Stimulated activated CD8-positive, alpha-beta memory T cell treated with anti-CD3 and anti-CD28 coated beads, Interleukin-7, amount 100 ng/mL, for 1 hour (primary cell): ENCODE data around the gene REP15.
"Not testable (repeated sequence)": the region's sequence is repeated elsewhere in the genome, so short reads cannot be mapped to it uniquely, and the experiment has no call there.

Source experiments
- DNase-seq, 2 donors: peaks; one replicate each; pipeline ENCODE4 v3.0.0-alpha.2; 2020; ENCODE audit warnings: low read depth in 2 of 2

The REP15 gene

GRCh38 chr12:27696293-27696652 lies at the start of gene REP15:
REP15 (plus strand) TSS chr12:27696447; CDS start chr12:27696563, 116 bp downstream.
- DNase-seq: no peak

GRCh38 chr12:27650011-27650410 lies 46.2 kb upstream of the REP15 start:
- no peak for DNase-seq

GRCh38 chr12:27651201-27651600 lies 45.0 kb upstream of the REP15 start:
- no peak for DNase-seq

- DNase-seq: no peak
Observed at GRCh38 chr12:27652174-27652763, 44.0 kb upstream of the REP15 start.

GRCh38 chr12:27653661-27654060 lies 42.6 kb upstream of the REP15 start:
- DNase-seq: no peak

GRCh38 chr12:27655476-27655875 lies 40.8 kb upstream of the REP15 start:
- not testable (repeated sequence) for DNase-seq

- no peak for DNase-seq
Observed at GRCh38 chr12:27657296-27657695, 39.0 kb upstream of the REP15 start.

- no peak for DNase-seq
Observed at GRCh38 chr12:27665704-27666103, 30.5 kb upstream of the REP15 start.

- no peak for DNase-seq
Observed at GRCh38 chr12:27666510-27666909, 29.7 kb upstream of the REP15 start.

GRCh38 chr12:27667540-27667939 lies 28.7 kb upstream of the REP15 start:
- DNase-seq: no peak

GRCh38 chr12:27672051-27672450 lies 24.2 kb upstream of the REP15 start:
- no peak for DNase-seq

- no peak for DNase-seq
Observed at GRCh38 chr12:27672643-27673042, 23.6 kb upstream of the REP15 start.

- no peak for DNase-seq
Observed at GRCh38 chr12:27673101-27673718, 23.0 kb upstream of the REP15 start.

- DNase-seq: no peak
Observed at GRCh38 chr12:27674989-27675388, 21.3 kb upstream of the REP15 start.

- no peak for DNase-seq
Observed at GRCh38 chr12:27680619-27681018, 15.6 kb upstream of the REP15 start.

- DNase-seq: no peak
Observed at GRCh38 chr12:27682534-27682933, 13.7 kb upstream of the REP15 start.

GRCh38 chr12:27685274-27685673 lies 11.0 kb upstream of the REP15 start:
- DNase-seq: no peak

GRCh38 chr12:27686147-27686546 lies 10.1 kb upstream of the REP15 start:
- DNase-seq: no peak

GRCh38 chr12:27688671-27689070 lies 7.6 kb upstream of the REP15 start:
- no peak for DNase-seq

GRCh38 chr12:27689558-27690180 lies 6.6 kb upstream of the REP15 start:
- DNase-seq: no peak

- no peak for DNase-seq
Observed at GRCh38 chr12:27693403-27693802, 2.8 kb upstream of the REP15 start.

GRCh38 chr12:27695556-27696292 lies 523 bp upstream of the REP15 start:
- no peak for DNase-seq
